ENCODE measurements around the gene CALHM3.

GRCh38 chr10:103431902-103432301, 47.1 kb downstream of the CALHM3 start:
- TF ChIP-seq, protein P1, sequence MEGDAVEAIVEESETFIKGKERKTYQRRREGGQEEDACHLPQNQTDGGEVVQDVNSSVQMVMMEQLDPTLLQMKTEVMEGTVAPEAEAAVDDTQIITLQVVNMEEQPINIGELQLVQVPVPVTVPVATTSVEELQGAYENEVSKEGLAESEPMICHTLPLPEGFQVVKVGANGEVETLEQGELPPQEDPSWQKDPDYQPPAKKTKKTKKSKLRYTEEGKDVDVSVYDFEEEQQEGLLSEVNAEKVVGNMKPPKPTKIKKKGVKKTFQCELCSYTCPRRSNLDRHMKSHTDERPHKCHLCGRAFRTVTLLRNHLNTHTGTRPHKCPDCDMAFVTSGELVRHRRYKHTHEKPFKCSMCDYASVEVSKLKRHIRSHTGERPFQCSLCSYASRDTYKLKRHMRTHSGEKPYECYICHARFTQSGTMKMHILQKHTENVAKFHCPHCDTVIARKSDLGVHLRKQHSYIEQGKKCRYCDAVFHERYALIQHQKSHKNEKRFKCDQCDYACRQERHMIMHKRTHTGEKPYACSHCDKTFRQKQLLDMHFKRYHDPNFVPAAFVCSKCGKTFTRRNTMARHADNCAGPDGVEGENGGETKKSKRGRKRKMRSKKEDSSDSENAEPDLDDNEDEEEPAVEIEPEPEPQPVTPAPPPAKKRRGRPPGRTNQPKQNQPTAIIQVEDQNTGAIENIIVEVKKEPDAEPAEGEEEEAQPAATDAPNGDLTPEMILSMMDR (IDR thresholded peaks at IDR 0.05) = no peak
- TF ChIP-seq EP300 (IDR thresholded peaks at IDR 0.05) = no peak
